Measurements from ENCODE around the gene GABBR1. TPM values are rescaled to one million over a fixed set of nuclear protein-coding genes. Genes with fewer than 3 reads are reported as not detected.

GABBR1 gene
- polyA plus RNA-seq, 1 of the 3 experiments (the other 2 are of a cell fraction) = 26.8 TPM

- TF ChIP-seq YY1 (IDR thresholded peaks at IDR 0.05; ENCODE audit: low read depth) (no peak), FOSL2 (IDR thresholded peaks at IDR 0.05; ENCODE audit: borderline replicate concordance, low read depth) (no peak), SMC3 (IDR thresholded peaks at IDR 0.05; ENCODE audit: low read depth, low read length) (no peak)
Observed at GRCh38 chr6:29563435-29563965, 69.5 kb downstream of the GABBR1 start (continued).

GRCh38 chr6:29561606-29562181 lies 71.3 kb downstream of the GABBR1 start:
- H3K4me3 ChIP-seq (ENCODE audit: low read depth in 2 of 2, low read length in 1 of 2) = no peak overlapping the region
- H2AFZ ChIP-seq (ENCODE audit: low read depth) = no peak overlapping the region
- TF ChIP-seq, protein P1, sequence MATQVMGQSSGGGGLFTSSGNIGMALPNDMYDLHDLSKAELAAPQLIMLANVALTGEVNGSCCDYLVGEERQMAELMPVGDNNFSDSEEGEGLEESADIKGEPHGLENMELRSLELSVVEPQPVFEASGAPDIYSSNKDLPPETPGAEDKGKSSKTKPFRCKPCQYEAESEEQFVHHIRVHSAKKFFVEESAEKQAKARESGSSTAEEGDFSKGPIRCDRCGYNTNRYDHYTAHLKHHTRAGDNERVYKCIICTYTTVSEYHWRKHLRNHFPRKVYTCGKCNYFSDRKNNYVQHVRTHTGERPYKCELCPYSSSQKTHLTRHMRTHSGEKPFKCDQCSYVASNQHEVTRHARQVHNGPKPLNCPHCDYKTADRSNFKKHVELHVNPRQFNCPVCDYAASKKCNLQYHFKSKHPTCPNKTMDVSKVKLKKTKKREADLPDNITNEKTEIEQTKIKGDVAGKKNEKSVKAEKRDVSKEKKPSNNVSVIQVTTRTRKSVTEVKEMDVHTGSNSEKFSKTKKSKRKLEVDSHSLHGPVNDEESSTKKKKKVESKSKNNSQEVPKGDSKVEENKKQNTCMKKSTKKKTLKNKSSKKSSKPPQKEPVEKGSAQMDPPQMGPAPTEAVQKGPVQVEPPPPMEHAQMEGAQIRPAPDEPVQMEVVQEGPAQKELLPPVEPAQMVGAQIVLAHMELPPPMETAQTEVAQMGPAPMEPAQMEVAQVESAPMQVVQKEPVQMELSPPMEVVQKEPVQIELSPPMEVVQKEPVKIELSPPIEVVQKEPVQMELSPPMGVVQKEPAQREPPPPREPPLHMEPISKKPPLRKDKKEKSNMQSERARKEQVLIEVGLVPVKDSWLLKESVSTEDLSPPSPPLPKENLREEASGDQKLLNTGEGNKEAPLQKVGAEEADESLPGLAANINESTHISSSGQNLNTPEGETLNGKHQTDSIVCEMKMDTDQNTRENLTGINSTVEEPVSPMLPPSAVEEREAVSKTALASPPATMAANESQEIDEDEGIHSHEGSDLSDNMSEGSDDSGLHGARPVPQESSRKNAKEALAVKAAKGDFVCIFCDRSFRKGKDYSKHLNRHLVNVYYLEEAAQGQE (IDR thresholded peaks at IDR 0.05; ENCODE audit: low read depth, low read length) = no peak
- TF ChIP-seq FOSL2 (IDR thresholded peaks at IDR 0.05; ENCODE audit: borderline replicate concordance, low read depth) (no peak), RAD21 (IDR thresholded peaks at IDR 0.05; ENCODE audit: low read length) (no peak), MXI1 (IDR thresholded peaks at IDR 0.05; ENCODE audit: low read depth, low read length) (no peak), CHD2 (IDR thresholded peaks at IDR 0.05; ENCODE audit: low read length, partially characterized antibody) (no peak), USF2 (IDR thresholded peaks at IDR 0.05; ENCODE audit: borderline replicate concordance, low read depth, low read length) (no peak), GABPA (IDR thresholded peaks at IDR 0.05; ENCODE audit: low read depth) (no peak), TEAD4 (IDR thresholded peaks at IDR 0.05; ENCODE audit: borderline replicate concordance, insufficient read depth) (no peak), EZH2phosphoT487 (IDR thresholded peaks at IDR 0.05; ENCODE audit: borderline replicate concordance, low read depth) (no peak), FOXM1 (IDR thresholded peaks at IDR 0.05; ENCODE audit: low read depth) (no peak), NFIC (IDR thresholded peaks at IDR 0.05; ENCODE audit: borderline replicate concordance) (no peak), FOXJ3 (CRISPR knock-in tag; IDR thresholded peaks at IDR 0.05) (no peak), USF1 (IDR thresholded peaks at IDR 0.05; ENCODE audit: borderline replicate concordance, low read depth) (no peak), ZBTB33 (IDR thresholded peaks at IDR 0.05; ENCODE audit: borderline replicate concordance, low read depth) (no peak), RFX5 (IDR thresholded peaks at IDR 0.05; ENCODE audit: low read length) (no peak), RXRA (IDR thresholded peaks at IDR 0.05; ENCODE audit: borderline replicate concordance, low read depth) (no peak)
- TF ChIP-seq, protein P2, sequence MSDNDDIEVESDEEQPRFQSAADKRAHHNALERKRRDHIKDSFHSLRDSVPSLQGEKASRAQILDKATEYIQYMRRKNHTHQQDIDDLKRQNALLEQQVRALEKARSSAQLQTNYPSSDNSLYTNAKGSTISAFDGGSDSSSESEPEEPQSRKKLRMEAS (IDR thresholded peaks at IDR 0.05; ENCODE audit: low read depth) = no peak
- TF ChIP-seq, protein P3, sequence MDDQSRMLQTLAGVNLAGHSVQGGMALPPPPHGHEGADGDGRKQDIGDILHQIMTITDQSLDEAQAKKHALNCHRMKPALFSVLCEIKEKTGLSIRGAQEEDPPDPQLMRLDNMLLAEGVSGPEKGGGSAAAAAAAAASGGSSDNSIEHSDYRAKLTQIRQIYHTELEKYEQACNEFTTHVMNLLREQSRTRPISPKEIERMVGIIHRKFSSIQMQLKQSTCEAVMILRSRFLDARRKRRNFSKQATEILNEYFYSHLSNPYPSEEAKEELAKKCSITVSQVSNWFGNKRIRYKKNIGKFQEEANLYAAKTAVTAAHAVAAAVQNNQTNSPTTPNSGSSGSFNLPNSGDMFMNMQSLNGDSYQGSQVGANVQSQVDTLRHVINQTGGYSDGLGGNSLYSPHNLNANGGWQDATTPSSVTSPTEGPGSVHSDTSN (IDR thresholded peaks at IDR 0.05) = no peak
- no peak overlapping the region for H3K4me2 ChIP-seq
- CTCF ChIA-PET = interaction anchor here (1.1 kb wide), 1 partner anchor 27 kb away, joined by 3 read pairs; no protein-coding TSS in a partner anchor
- H4K20me1 ChIP-seq (ENCODE audit: insufficient read depth) = no peaks in the 10 kb centered on the region
- H3K27ac ChIP-seq (ENCODE audit: low read depth in 2 of 2, low read length in 1 of 2) = no peak overlapping the region
- POLR2A ChIA-PET = no interaction called here
- H3K9me2 ChIP-seq = no peaks in the 10 kb centered on the region
- H3K27me3 ChIP-seq (ENCODE audit: insufficient read depth) = peaks cover 44% of the 10 kb centered on the region; the same call in 1 of the 2 replicates
- no peaks in the 10 kb centered on the region for H3K4me1 ChIP-seq (ENCODE audit: control insufficient read depth in 1 of 2, insufficient read depth in 2 of 2, low read depth in 1 of 2, low read length in 1 of 2)
- H3K9ac ChIP-seq = no peak overlapping the region
- no peak for DNase-seq
- no peaks in the 10 kb centered on the region for H3K36me3 ChIP-seq (replicated peaks in 1 of 2; ENCODE audit: control insufficient read depth in 1 of 2, insufficient read depth in 2 of 2, low read length in 1 of 2)
- no peaks in the 10 kb centered on the region for H3K79me2 ChIP-seq (ENCODE audit: insufficient read depth)
- H3K9me3 ChIP-seq = no peaks in the 10 kb centered on the region
- 5% methylated on average over 1 of the region's 1 CpG for WGBS (ENCODE audit: low lambda C conversion rate)
- no peaks in the 10 kb centered on the region for H3F3A ChIP-seq (replicated peaks; ENCODE audit: insufficient read depth)
